DMS153 treated with DMSO at 0.1 percent for 48 hours (cell line): Measurements from ENCODE around the gene MTHFR.

Experiments
- DNase-seq: peaks from one replicate; lab custom pipeline; 2025; ENCODE audit not compliant: unreplicated experiment; lab: John Stamatoyannopoulos, UW

Gene MTHFR

GRCh38 chr1:11799099-11799498, 6.7 kb downstream of the MTHFR start:
- DNase-seq = no peak

DNA sequence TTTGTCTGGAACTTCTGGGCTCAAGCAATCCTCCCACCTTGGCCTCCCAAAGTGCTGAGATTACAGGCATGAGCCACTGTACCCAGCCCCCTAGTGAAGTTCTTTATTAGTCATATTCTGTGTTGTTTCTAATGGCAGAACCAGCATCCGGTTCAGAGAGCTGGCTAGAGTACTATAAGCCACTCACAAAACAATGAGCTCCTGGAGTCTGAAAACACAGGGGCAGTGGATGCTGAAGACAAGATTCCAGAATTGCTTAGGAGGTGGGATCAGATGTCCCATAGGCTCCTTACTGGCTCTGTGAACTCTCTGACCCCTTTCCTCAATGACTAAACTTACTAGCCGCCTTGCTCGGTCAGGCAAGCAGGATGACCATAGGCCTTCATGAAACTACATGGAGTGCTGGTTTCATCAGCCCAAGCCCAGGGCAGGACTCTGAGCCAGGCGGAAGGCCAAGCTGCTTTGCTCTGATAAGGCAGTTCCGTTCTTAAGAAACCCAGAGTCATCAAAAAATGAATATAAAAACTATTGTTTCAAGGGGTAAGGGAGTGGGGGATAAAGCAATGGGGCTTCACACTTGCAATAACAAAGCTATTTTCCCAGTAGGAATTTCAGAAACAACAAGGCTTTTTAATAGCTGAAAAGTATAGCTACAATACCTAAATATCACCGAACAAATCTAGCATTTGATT, 8.1 kb downstream of the MTHFR start:
- no peak for DNase-seq

DNA sequence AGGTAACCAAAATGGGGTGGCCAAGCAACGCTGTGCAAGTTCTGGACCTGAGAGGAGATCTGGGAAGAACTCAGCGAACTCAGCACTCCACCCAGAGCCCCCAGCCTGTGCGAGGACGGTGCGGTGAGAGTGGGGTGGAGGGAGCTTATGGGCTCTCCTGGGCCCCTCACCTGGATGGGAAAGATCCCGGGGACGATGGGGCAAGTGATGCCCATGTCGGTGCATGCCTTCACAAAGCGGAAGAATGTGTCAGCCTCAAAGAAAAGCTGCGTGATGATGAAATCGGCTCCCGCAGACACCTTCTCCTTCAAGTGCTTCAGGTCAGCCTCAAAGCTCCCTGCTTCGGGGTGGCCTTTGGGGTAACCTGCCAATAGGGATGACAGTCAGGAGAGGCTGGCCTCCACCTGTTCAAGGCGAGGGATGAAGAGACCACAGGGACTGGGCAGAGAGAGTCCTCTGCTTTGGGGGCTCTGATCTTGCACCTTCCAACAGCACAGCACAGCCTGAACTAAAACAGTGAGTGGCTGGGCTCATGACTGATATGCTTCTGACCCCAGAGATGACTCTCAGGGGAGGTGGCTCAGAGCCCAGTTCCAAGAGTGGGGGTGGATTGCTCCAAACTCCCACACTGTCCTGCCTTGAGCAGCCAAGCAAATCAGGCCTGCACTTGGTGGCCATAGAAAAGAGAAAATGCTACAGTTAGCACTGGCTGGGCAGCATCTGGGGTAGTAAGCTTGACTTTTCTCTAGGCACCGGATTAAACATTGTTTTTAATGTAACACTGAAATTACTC, 9.5 kb downstream of the MTHFR start:
- DNase-seq = no peak

DNA sequence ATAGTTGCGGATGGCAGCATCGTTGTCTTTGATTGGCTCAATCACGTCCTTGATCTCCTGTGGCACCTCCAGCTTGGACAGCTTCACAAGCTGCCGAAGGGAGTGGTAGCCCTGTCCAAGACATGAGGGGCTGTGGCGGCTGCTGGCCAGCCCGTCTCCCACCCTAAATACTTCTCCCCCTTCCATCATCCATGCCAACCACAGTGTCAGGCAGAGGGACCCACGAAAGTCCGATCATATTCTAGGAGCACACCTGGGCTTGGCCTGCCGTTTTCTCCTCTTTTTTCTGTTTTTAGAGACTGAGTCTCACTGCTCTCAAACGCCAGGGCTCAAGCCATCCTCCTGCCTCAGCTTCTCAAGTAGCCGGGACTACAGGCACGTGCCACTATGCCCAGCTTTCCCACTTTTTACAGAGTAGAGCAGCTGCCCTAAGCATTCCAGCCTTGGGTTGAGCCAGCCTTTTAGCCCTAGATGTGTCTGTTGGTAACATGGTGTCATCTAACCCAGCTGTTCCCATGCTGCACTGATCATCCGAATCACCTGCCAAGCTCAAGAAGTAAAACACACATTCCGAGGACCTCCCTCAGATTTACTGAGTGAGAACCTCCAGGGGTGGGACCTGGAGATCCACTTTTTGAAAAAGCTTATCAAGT, 10.4 kb downstream of the MTHFR start:
- DNase-seq = no peak

GRCh38 chr1:11794446-11795237, 11.1 kb downstream of the MTHFR start:
- DNase-seq = no peak

GRCh38 chr1:11793819-11794218, 11.9 kb downstream of the MTHFR start:
- DNase-seq = no peak

GRCh38 chr1:11792106-11792505, 13.7 kb downstream of the MTHFR start:
- DNase-seq = no peak

GRCh38 chr1:11790880-11791715, 14.7 kb downstream of the MTHFR start:
- no peak for DNase-seq

DNA sequence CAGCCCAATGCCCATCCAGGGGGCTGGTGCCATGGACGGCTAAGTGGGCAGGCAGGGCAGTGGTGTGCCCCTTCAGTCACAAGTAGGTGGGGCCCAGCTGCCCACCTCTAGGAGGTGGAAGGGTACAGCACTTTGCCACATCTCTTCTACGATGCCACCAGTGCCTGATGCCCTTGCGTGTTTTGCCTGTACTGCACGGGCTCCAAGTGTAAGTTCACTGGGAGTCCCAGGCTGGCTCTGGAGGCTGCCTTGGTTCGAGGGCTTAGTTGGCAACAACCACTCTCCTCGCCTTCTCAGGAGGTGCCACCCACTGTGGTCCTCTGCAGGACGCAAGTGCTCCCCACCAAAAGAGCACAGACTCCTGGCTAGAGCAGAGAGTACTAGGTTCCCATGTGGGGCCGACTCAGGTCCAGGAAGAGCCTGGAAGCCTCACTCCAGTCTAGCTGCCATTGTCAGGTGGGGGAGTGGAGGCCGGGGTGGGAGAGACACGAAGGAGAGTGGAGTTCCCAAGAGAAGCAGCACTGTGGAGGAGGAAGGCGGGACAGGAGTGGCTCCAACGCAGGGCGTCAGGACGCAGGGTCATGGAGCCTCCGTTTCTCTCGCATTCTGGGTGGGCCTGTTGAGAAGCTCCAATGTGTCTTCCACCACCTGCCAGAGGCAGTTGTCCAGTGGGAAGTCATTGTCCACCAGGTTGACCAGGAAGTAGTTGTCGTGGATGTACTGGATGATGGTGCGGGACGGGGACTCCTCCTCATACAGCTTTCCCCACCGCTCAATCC, 15.5 kb downstream of the MTHFR start:
- no peak for DNase-seq

GRCh38 chr1:11789126-11790067, 16.4 kb downstream of the MTHFR start:
- no peak for DNase-seq

DNA sequence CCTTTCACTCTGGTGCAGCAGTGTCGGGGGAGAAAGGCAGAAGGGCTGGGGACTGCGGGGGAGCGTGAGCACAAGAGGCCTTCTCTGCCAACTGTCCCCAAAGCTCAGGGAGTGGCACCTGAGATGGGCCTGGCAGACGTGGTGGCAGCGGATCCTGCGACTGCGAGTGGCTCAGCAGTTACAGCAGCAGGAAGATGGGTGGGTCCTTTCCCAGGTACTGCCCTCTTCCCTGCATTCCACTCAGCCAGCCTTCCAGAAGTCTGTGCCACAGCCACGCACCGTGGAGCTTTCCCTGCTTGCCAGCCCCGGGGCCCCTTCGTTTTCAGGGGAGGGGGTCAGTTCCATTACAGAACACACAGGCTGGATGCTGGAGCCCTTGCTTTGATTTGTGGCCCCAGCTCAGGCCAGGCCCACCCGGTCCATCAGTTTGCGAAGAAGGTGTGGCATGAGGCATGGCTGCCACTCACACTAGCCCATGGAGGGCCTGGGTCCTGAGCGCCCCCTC, 17.2 kb downstream of the MTHFR start:
- no peak for DNase-seq

- no peak for DNase-seq
These were observed 17.8 kb downstream of the MTHFR start for GRCh38 chr1:11787804-11788436.

DNA sequence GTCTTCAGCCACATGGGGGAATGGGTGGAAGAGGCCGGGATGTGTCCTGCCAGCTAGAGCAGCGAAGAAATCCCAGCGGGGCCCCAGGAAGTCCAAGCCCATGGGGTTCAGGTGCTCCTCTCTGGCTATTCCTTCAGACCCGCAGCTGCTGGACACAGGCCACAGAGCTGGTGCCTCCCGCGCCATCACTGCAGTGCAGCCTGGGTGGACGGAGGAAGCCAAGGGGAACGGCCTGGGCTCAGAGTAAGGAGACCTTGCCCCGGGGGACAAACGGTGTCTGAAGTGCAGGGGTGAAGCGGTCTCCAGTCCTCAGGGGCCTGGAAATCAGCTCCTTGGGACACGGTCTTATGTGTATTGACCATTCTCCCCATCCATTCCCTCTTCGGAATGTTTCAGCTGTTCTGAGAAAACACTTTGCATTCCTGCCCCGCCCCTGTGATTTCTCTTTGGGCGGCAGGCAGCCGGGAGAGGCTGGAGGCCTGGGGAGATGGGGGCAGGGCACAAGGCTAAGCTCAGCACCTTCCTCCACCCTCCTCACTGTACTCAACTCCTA, 18.4 kb downstream of the MTHFR start:
- no peak for DNase-seq

- DNase-seq = no peak
These were observed 19.6 kb downstream of the MTHFR start for GRCh38 chr1:11786168-11786567.

- DNase-seq = peak; percentile 17
These were observed 20.6 kb downstream of the MTHFR start for GRCh38 chr1:11784993-11785769.

- DNase-seq = no peak
These were observed 21.3 kb downstream of the MTHFR start for GRCh38 chr1:11784256-11784992.
